Esophagus (tissue), 2 donors: ENCODE data around the gene MYL4. TPM values are rescaled to one million over a fixed set of nuclear protein-coding genes. Genes with fewer than 3 reads are reported as not detected.

Source experiments
- H3K27ac ChIP-seq, 2 donors: one replicate each; pipeline ENCODE4 v1.5.1; 2013; ENCODE audit warnings: low read depth in 2 of 2, mild to moderate bottlenecking in 2 of 2, inconsistent platforms in 1 of 2, low read length in 1 of 2, moderate library complexity in 1 of 2
- H3K27me3 ChIP-seq, 2 donors: one replicate each; pipeline ENCODE4 v1.6.1; 2013; ENCODE audit warnings: low read length in 2 of 2, control low read depth in 1 of 2, mild to moderate bottlenecking in 1 of 2; ENCODE audit not compliant: insufficient read depth in 2 of 2, control insufficient read depth in 1 of 2
- H3K36me3 ChIP-seq, 2 donors: one replicate each; pipeline ENCODE4 v1.6.1; 2013; ENCODE audit warnings: low read length in 1 of 2; ENCODE audit not compliant: control insufficient read depth in 2 of 2, insufficient read depth in 2 of 2
- H3K4me1 ChIP-seq, 2 donors: one replicate each; pipeline ENCODE4 v1.6.1; 2013; ENCODE audit warnings: low read length in 1 of 2; ENCODE audit not compliant: control insufficient read depth in 2 of 2, insufficient read depth in 2 of 2
- H3K4me3 ChIP-seq, 2 donors: one replicate each; pipeline ENCODE4 v1.5.1; 2013; ENCODE audit warnings: low read length in 2 of 2, mild to moderate bottlenecking in 2 of 2, low read depth in 1 of 2, moderate library complexity in 1 of 2
- H3K9me3 ChIP-seq, 2 donors: one replicate each; pipeline ENCODE4 v1.6.1; 2013; ENCODE audit warnings: mild to moderate bottlenecking in 2 of 2, low read depth in 1 of 2, low read length in 1 of 2, moderate library complexity in 1 of 2; ENCODE audit not compliant: control insufficient read depth in 2 of 2, insufficient read depth in 1 of 2
- WGBS, 2 donors: extraction: QIAGEN DNeasy Blood & Tissue Kit; methylation state at CpG; one replicate each; pipeline ENCODE4 v1.1.7; 2013; 5-methylcytosine and 5-hydroxymethylcytosine counted together
- polyA plus RNA-seq, 2 donors: library from polyadenylated mRNA; stranded (reverse); fragments of 200-250 nt; gene quantifications; one replicate each; pipeline ENCODE4 v1.2.3, GENCODE V29; 2013
- donor health status: healthy with polysubstance abuse.
- donor health status: Bipolar disorder and iron deficiency.

Gene MYL4
- polyA plus RNA-seq, 2 donors: 0.12 to 0.18 TPM

DNA sequence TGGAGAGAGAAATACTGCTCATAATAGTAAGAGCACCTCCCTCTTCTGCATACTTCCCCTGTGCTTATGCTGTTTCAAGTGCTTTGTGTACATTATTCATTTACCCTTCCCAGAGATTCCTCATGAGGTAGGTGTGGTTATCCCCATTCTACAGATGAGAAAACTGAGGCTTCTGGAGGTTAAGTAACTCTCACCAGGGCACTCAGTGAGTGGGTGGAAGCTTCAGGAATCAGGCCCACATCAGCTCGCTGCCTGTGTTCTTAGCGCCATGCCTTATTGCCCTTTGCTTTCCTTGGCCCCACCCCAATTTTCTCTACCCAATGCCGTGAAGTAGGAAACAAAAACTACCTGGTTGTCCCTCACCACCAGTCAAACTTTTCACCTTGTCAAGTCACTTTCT lies 26.4 kb downstream of the MYL4 start:
- Histone ChIP-seq H3K4me3 (no peak overlapping the region), H3K27ac (no peak overlapping the region), H3K27me3 (no peaks in the 10 kb centered on the region), H3K36me3 (no peaks in the 10 kb centered on the region), H3K9me3 (no peaks in the 10 kb centered on the region), H3K4me1 (no peaks in the 10 kb centered on the region)
- 79 to 84% methylated on average over 3 of the region's 3 CpGs for WGBS, 2 donors

- Histone ChIP-seq H3K4me3 (no peak overlapping the region), H3K36me3 (no peaks in the 10 kb centered on the region), H3K27me3 (no peaks in the 10 kb centered on the region), H3K9me3 (no peaks in the 10 kb centered on the region), H3K4me1 (no peaks in the 10 kb centered on the region), H3K27ac (no peak overlapping the region)
- WGBS, 2 donors: 92 to 96% methylated on average over 2 of the region's 2 CpGs
Measured at GRCh38 chr17:47235923-47236322, 26.8 kb downstream of the MYL4 start.

GRCh38 chr17:47237841-47238240 lies 28.7 kb downstream of the MYL4 start:
- 90 to 94% methylated on average over 7 of the region's 7 CpGs for WGBS, 2 donors
- no peaks in the 10 kb centered on the region for H3K36me3 ChIP-seq
- no peaks in the 10 kb centered on the region for H3K4me1 ChIP-seq
- H3K27ac ChIP-seq: no peak overlapping the region
- no peak overlapping the region for H3K4me3 ChIP-seq
- H3K27me3 ChIP-seq: no peaks in the 10 kb centered on the region
- no peaks in the 10 kb centered on the region for H3K9me3 ChIP-seq

DNA sequence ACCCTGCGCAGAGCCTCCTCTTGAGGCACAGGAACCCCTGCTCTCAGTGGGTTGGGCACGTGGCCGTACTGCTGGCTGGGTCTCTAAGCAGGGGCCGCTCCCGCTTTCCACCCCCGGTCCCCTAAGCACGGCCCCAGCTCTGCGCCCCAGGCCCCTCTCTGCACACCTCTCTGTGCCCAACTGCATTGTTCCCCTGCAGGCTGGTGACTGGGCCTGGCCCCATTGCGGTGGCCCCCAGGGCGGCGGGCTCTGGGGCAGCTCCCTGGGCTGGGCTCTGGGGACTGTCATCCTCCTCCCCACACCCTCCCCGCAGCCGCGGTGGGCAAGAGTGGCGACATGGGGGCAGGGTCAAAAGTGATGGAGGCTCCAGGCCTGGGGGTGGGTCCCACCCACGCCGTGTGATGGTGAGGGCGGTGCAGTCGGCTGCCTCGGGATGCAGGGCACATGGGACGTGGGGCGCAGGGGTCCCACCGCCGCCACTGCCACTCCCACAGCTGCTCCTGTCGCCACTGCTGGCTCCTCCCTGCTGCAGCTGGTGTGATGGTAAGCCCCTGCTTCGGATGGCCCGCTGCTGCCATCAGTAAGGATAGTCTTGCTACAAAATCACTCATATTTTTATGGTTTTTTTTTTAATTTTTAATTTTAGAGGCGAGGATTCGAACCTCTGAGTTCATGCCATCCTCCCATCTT lies 29.3 kb downstream of the MYL4 start:
- H3K9me3 ChIP-seq: no peaks in the 10 kb centered on the region
- WGBS, 2 donors: 86 to 91% methylated on average over 25 to 29 of the region's 29 CpGs
- H3K36me3 ChIP-seq: no peaks in the 10 kb centered on the region
- H3K4me3 ChIP-seq: no peak overlapping the region
- H3K27me3 ChIP-seq: no peaks in the 10 kb centered on the region
- H3K4me1 ChIP-seq: no peaks in the 10 kb centered on the region
- no peak overlapping the region for H3K27ac ChIP-seq

GRCh38 chr17:47239619-47239966 lies 30.4 kb downstream of the MYL4 start:
- Histone ChIP-seq H3K27me3 (no peaks in the 10 kb centered on the region), H3K4me3 (no peak overlapping the region), H3K9me3 (no peaks in the 10 kb centered on the region), H3K27ac (peak overlapping the region; percentile 54 to 56), H3K4me1 (no peaks in the 10 kb centered on the region), H3K36me3 (no peaks in the 10 kb centered on the region)
- 82 to 85% methylated on average over 7 of the region's 7 CpGs for WGBS, 2 donors

DNA sequence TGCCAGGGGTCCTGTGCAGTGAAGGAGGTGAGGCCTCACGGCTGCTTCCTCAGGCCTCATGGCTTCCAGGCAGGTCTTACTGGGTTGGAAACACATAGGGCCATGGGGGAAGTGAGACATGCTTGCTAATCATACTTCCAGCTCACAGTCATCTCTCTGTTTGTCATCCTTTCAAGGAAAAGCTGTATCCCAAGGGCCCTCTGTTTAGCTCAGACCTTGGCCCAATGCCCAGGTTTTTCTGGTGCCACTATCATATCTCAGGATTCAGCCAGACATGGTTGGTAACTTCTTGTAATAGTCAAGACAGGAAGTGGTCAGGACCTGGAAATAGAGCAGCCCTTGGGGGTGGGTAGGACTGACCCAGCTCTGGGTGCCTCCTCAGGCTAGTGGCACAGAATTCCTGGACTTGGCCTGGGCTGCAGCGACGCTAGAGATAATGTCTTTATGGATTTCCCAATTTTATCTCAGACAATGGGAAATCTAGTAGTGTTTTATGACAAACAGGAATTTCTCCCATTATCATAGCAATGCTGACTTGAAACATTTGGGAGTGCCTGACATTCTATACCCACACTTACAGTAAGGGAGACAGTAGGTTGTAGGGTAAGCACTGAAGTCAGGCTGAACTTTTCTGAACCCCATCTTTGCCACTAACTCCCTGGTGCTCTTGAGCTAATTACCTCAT lies 31.0 kb downstream of the MYL4 start:
- Histone ChIP-seq H3K27ac (peak overlapping the region; percentile 54 to 56), H3K4me1 (no peaks in the 10 kb centered on the region), H3K27me3 (no peaks in the 10 kb centered on the region), H3K36me3 (no peaks in the 10 kb centered on the region), H3K9me3 (no peaks in the 10 kb centered on the region), H3K4me3 (no peak overlapping the region)
- WGBS, 2 donors: 52 to 57% methylated on average over 3 of the region's 3 CpGs

GRCh38 chr17:47240806-47241205 lies 31.7 kb downstream of the MYL4 start:
- Histone ChIP-seq H3K27ac (no peak overlapping the region), H3K27me3 (no peaks in the 10 kb centered on the region), H3K9me3 (no peaks in the 10 kb centered on the region), H3K36me3 (no peaks in the 10 kb centered on the region), H3K4me1 (no peaks in the 10 kb centered on the region), H3K4me3 (no peak overlapping the region)
- WGBS, 2 donors: 65 to 72% methylated on average over 3 of the region's 3 CpGs

DNA sequence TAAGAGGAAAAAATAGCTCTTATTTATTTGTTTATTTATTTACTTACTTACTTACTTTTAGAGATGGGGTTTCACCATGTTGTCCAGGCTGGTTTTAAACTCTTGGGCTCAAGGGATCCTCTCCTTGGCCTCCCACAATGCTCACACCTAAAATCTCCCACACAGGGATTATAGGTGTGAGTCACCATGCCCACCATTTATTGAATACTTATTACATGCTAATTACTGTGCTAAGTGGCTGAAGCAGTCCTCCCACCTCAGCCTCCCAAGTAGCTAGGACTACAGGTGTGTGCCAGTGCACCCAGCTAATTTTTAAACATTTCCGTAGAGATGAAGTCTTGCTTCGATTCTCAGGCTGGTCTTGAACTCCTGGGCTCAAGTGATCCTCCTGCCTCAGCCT lies 33.5 kb downstream of the MYL4 start:
- Histone ChIP-seq H3K27ac (no peak overlapping the region), H3K36me3 (no peaks in the 10 kb centered on the region), H3K9me3 (no peaks in the 10 kb centered on the region), H3K27me3 (no peaks in the 10 kb centered on the region), H3K4me1 (no peaks in the 10 kb centered on the region), H3K4me3 (no peak overlapping the region)
- 93 to 96% methylated on average over 2 of the region's 2 CpGs for WGBS, 2 donors

DNA sequence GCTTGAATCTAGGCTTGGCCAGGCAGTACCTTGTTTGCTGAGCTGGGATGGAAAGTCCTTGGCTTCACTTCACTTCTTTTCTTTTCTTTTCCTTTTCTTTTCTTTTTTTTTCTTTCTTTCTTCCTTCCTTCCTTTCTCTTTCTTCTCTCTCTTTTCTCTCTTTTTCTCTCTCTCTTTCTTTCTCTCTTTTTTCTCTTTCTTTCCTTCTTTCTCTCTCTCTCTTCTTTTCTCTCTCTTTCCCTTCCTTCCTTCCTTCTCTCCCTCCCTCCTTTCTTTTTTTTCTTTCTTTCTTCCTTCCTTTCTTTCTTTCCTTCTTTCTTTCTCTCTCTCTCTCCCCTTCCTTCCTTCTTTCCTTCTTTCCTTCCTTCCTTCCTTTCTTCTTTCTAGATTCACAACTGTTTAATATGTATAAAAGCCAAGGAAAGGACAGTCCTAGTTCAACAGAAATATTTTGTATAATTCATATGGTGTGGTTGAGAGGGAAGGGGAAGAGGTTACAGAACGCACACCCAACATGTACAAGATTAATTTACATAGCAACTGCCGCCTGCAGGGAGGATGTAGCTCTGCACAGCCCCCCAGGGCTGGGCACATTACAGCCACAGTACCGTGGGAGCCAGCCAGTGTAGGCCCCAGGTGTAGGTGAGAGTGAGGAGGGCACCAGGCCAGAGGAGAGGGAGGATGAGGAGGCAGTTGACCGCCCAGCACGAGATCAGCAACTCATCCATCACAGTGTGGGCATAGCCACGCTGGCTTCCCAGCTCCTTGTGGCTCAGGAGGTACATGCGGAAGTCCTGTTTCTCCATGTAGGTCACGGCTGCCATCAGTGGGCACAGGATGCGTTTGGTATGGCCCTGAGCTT lies 34.8 kb downstream of the MYL4 start:
- WGBS, 2 donors: 81 to 89% methylated on average over 9 of the region's 9 CpGs

More for the DNA sequence above, 34.8 kb downstream of the MYL4 start:
- Histone ChIP-seq H3K4me3 (no peak overlapping the region), H3K9me3 (no peaks in the 10 kb centered on the region), H3K36me3 (no peaks in the 10 kb centered on the region), H3K27ac (no peak overlapping the region), H3K4me1 (no peaks in the 10 kb centered on the region), H3K27me3 (no peaks in the 10 kb centered on the region)
